Fibroblast of lung (primary cell): ENCODE measurements around the gene TWF1.

Source experiments
- CTCF ChIP-seq, 2 donors: IDR thresholded peaks in 1 of 2; conservative IDR thresholded peaks in 1 of 2; 1 replicate in 1 of 2; 2 replicates in 1 of 2; pipeline ENCODE4 v1.5.1; 2011 to 2012; ENCODE audit warnings: low read length in 2 of 2, control low read depth in 1 of 2, inconsistent platforms in 1 of 2, low read depth in 1 of 2, mild to moderate bottlenecking in 1 of 2
- EZH2 ChIP-seq: IDR thresholded peaks from 2 replicates; pipeline ENCODE4 v1.5.1; 2012; ENCODE audit warnings: low read length, control low read depth, mild to moderate bottlenecking; ENCODE audit errors: missing control alignments

DNA sequence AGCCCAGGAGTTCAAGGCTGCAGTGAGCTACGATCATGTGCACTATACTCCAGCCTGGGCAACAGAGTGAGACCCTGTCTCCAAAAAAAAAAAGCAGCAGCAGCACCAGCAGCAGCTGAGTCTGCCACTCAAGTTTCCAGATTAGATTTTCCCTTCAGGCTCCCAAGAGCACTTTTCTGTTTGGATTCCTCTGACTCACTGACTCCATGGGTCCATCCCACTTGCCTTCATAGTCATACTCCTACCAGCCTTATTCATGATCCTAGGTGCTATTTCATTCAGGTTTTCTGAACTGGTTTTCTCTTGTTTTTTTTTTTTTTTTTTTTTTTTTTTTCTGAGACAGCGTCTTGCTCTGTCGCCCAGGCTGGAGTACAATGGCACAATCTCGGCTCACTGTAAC, 6.8 kb upstream of the TWF1 start:
- TF ChIP-seq CTCF (conservative IDR thresholded peaks at IDR 0.05 in 1 of 2, IDR thresholded peaks at IDR 0.05 in 1 of 2; ENCODE audit: low read depth in 1 of 2, low read length in 2 of 2) = no peak
- no peak for TF ChIP-seq EZH2
